ENCODE measurements around the gene PID1. TPM values are rescaled to one million over a fixed set of nuclear protein-coding genes. Genes with fewer than 3 reads are reported as not detected.

The PID1 gene
- total RNA-seq, 2 donors from 2014 or later = 39.2 to 51.2 TPM

DNA sequence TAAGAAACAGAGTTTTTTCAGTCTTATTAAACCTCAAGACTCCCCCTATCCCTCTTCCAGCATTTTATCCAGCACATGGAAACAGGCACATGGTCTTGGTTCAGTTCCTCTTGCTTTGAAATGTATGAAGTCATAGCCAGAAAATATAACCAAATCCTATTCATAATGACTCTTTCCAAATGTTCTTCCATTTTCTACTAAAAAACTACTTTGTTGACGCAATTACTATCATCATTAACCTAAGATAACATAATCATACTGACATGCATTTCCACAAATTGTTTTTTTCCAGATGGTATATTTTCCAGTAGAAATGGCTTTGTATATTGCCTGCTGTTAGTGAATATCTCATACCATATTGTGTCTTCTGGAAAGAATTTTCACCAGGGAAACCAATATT, 261.3 kb downstream of the PID1 start:
- ATAC-seq = no peak
- DNase-seq = no peak
- intact Hi-C loops (cut with DNase I, micrococcal nuclease) = no loop called here

DNA sequence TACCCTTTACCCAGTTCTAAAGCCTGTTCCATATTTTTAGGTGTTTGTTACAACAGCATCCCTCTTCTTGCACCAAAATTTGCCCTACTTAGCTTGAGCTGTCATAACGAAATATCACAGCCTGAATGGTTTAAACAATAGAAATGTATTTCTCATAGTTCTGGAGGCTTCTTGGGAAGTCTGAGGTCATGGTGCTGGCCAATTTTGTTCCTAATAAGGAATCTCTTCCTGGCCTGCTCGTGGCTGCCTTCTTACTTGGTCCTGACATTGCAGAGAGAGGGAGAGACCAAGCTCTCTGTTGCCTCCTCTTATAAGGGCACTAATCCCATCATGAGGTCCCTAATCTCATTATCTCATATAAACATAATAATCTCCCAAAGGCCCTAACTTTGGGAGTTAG, 267.8 kb downstream of the PID1 start:
- no peak for DNase-seq
- ATAC-seq = no peak
- intact Hi-C loops (cut with DNase I, micrococcal nuclease) = no loop called here

DNA sequence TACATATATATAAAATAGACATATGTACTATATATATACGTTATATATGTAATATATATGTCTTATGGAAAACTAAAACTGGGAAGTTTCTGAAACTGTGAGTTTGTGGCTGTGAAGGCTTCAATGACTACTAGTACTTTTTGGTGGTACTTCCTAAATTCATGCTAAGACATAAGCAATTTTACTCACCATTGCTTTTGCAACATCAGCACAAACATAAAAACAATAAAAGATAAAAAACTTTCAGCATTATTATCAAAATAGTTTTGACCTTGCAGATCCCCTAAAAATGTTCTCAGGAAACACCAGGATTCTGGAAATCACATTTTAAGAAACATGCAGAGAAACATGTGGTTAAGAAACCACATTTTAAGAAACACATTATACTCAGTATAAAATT, 269.9 kb downstream of the PID1 start:
- no peak for ATAC-seq
- intact Hi-C loops (cut with DNase I, micrococcal nuclease) = no loop called here
- no peak for DNase-seq

DNA sequence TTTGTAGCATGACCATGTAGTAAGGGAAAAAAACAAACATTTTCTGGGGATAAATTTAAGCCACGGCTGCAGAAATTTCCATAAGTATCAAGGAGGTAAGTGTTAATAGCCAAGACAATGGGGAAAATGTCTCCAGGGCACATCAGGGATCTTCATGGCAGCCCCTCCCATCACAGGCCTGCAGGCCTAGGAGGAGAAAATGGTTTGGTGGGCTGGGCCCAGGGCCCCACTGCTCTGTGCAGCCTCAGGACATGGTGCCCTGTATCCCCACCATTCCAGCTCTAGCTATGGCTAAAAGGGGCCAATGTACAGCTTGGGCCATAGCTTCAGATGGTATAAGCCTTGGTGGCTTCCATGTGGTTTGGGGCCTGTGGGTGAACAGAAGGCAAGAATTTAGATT, 271.8 kb downstream of the PID1 start:
- DNase-seq (no peak), ATAC-seq (no peak)
- intact Hi-C loops (cut with DNase I, micrococcal nuclease) = no loop called here

DNA sequence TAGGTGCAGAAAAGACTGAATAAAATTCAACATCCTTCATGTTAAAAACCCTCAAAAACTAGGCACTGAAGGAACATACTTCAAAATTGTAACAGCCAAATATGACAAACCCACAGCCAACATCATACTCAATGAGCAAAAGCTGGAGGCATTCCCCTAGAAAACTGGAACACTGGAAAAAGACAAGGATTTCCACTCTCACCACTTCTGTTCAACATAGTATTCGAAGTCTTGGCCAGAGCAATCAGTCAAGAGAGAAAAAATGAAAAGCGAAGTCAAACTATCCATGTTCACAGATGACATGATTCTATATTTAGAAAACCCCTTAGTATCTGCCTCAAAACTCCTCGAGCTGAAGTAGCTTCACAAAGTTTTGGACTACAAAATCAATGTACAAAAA, 282.3 kb downstream of the PID1 start:
- intact Hi-C loops (cut with DNase I, micrococcal nuclease) = no loop called here
- no peak for DNase-seq
- ATAC-seq = no peak

DNA sequence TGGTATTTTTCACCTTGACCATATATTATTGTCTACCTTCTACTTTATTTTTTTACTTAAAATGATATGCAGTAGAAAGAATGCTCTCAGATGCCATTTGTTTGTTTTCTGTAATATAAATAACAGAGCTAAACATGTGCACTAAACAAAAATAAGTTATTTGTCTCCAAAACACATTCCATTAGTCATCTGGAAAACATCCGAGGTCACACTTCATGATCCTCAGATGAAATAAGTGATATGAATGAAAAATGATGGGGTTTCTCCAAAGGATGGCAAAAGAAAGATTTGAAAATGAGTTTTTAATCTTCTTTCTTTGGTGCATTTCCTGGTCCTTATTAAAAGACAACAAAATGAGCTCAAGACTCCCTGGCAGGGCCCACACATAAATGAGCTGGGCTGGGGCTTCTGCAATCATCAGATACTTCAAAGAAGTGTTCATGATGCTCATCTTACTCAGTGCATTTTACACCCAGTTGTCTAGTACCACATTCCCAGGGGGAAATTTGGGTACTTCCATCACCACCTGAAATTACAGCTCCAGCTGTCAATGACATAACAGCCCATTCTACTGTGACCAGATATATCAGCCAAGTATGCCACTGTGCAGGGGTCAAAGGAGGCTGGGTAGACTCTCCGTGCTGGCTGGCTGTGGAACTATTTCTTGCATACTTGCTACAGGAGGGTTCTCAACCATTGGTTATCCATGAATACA, 283.5 kb downstream of the PID1 start:
- DNase-seq (no peak), ATAC-seq (no peak)
- intact Hi-C loops (cut with DNase I, micrococcal nuclease) = no loop called here

DNA sequence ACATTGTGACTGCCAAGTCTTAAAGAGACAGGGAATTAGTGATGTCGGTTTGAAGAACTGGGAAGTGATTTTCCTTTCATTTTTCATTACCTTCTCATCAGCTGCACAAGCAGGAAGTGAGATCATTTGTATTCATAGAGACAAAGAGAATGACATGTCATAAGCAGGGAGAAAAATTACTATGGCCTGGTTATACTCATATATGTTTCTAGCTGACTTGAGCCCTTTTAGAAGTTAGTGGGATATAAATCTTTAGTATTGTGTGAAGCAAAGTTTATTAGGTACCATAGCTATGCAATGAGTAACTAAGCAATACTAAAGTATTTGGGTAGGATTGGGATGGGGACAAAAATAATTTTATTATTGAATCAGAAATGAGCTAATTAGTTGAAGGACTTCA, 284.1 kb downstream of the PID1 start:
- no peak for ATAC-seq
- intact Hi-C loops (cut with DNase I, micrococcal nuclease) = no loop called here
- DNase-seq = no peak

DNA sequence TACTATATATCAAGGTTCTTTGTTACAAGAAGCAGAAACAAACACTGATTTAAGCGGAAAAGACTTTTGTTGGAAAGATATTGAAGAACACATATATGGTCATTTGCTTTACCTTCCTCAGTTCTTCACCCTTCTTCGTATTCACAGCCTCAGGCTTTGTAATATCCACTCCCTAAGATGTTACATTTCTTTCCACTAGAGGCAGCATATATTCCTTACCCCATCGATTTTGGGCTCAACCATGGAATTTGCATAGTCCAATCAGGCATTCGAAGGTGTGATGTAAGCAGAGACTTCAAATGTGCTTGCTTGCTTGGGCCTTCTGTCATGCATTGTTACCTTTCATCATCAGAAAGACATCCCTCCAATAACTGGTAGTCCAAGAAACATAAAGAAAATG, 287.4 kb downstream of the PID1 start:
- intact Hi-C loops (cut with DNase I, micrococcal nuclease) = no loop called here
- DNase-seq (no peak), ATAC-seq (no peak)

DNA sequence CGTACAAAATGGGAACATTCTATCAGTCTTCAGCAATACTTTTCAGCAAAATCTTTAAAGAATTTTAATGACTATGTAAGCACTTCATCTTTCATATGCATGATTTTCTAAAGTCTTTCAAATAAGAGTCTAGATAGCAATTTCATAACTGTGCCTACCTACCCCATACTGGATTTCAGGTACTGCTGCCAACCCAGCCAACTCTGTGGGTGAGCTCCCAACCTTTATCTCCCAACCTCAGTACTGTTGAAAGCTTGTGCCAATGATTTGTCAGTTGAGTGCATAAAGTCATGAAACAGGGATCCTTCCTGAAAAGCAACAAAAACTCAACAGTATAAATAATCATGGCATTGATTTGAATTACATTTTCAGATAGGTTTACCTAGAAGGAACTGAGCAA, 296.9 kb downstream of the PID1 start:
- DNase-seq (no peak), ATAC-seq (no peak)

More for the DNA sequence above, 296.9 kb downstream of the PID1 start:
- intact Hi-C loops (cut with DNase I, micrococcal nuclease) = no loop called here

All from left colon (tissue), 2 donors.